ENCODE measurements around the gene JHY.

DNA sequence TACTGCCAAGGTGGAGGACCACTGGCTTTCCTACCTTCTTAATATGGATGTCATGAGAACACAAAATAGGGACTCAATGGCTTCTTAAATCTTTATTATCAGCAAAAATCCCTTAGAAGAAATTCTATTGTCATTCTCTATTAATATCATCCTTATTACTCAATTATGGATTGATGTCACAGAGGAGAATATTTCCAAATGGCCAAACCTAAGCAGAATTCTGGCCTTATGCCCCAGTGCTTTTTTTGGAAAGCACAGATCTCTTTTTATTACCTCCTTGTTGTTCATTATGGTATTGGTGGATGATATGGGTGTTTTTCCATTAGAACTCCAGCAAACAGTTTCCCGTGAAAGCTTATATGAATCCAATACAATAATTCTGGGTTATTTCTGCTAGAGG is 34.4 kb upstream of the JHY start:
- TF ChIP-seq, protein P1, sequence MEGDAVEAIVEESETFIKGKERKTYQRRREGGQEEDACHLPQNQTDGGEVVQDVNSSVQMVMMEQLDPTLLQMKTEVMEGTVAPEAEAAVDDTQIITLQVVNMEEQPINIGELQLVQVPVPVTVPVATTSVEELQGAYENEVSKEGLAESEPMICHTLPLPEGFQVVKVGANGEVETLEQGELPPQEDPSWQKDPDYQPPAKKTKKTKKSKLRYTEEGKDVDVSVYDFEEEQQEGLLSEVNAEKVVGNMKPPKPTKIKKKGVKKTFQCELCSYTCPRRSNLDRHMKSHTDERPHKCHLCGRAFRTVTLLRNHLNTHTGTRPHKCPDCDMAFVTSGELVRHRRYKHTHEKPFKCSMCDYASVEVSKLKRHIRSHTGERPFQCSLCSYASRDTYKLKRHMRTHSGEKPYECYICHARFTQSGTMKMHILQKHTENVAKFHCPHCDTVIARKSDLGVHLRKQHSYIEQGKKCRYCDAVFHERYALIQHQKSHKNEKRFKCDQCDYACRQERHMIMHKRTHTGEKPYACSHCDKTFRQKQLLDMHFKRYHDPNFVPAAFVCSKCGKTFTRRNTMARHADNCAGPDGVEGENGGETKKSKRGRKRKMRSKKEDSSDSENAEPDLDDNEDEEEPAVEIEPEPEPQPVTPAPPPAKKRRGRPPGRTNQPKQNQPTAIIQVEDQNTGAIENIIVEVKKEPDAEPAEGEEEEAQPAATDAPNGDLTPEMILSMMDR (conservative IDR thresholded peaks at IDR 0.05 in 1 of 2, IDR thresholded peaks at IDR 0.05 in 1 of 2; ENCODE audit: low read depth in 1 of 2, low read length in 2 of 2), result no peak
- TF ChIP-seq EZH2 (IDR thresholded peaks at IDR 0.05; ENCODE audit: low read length, missing control alignments), result no peak

Data from fibroblast of lung (primary cell).